Erythroblast (primary cell): ENCODE data around the gene KRTAP1-4.

Source experiments
- GATA1 ChIP-seq: IDR thresholded peaks from 2 replicates; pipeline ENCODE4 v1.6.1; 2011; ENCODE audit warnings: low read depth, mild to moderate bottlenecking, control low read depth, low read length, moderate library complexity
- POLR2A ChIP-seq: IDR thresholded peaks from 2 replicates; pipeline ENCODE4 v1.6.1; 2011; ENCODE audit warnings: mild to moderate bottlenecking, low read length

DNA sequence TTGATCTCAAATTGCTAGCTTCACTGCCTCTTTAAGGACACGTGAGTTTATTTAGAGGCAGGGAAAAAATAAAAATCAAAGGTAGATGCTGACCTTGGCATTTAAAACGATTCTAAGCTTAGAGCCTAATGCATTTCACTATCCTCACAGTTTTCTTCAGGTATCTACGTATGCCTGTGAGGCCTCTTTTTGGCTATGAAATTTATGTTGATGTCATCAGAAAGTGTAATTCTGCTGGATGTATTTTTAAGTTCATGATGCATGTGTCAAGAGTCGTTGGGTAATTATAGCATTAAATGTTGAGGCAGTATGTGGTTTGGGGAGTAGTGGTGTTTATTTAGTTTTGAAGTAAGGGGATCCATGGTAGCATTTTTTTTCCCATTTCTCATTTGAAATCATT, 26.1 kb downstream of the KRTAP1-4 start:
- TF ChIP-seq POLR2A = no peak
- TF ChIP-seq GATA1 = no peak
